Measurements from ENCODE around the gene LAMA2.

DNA sequence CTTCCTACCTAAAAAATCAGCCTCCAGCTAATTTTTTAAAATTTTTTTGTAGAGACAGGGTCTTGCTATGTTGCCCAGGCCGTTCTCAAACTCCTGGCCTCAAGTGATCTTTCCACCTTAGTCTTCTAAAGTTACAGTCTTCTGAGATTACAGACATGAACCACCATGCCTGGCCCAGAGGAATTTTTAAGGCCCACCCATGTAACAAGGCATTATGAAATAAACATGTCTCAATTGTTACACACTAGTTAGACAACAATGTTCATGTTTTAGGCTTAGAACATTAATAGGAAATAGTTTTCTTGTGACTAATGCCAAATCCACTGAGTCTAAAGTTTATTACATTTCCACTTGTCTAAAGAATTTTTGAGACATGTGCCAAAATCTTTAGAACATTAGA, 221.2 kb downstream of the LAMA2 start:
- TF ChIP-seq, protein P1, sequence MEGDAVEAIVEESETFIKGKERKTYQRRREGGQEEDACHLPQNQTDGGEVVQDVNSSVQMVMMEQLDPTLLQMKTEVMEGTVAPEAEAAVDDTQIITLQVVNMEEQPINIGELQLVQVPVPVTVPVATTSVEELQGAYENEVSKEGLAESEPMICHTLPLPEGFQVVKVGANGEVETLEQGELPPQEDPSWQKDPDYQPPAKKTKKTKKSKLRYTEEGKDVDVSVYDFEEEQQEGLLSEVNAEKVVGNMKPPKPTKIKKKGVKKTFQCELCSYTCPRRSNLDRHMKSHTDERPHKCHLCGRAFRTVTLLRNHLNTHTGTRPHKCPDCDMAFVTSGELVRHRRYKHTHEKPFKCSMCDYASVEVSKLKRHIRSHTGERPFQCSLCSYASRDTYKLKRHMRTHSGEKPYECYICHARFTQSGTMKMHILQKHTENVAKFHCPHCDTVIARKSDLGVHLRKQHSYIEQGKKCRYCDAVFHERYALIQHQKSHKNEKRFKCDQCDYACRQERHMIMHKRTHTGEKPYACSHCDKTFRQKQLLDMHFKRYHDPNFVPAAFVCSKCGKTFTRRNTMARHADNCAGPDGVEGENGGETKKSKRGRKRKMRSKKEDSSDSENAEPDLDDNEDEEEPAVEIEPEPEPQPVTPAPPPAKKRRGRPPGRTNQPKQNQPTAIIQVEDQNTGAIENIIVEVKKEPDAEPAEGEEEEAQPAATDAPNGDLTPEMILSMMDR (IDR thresholded peaks at IDR 0.05): no peak
- TF ChIP-seq, protein P2, sequence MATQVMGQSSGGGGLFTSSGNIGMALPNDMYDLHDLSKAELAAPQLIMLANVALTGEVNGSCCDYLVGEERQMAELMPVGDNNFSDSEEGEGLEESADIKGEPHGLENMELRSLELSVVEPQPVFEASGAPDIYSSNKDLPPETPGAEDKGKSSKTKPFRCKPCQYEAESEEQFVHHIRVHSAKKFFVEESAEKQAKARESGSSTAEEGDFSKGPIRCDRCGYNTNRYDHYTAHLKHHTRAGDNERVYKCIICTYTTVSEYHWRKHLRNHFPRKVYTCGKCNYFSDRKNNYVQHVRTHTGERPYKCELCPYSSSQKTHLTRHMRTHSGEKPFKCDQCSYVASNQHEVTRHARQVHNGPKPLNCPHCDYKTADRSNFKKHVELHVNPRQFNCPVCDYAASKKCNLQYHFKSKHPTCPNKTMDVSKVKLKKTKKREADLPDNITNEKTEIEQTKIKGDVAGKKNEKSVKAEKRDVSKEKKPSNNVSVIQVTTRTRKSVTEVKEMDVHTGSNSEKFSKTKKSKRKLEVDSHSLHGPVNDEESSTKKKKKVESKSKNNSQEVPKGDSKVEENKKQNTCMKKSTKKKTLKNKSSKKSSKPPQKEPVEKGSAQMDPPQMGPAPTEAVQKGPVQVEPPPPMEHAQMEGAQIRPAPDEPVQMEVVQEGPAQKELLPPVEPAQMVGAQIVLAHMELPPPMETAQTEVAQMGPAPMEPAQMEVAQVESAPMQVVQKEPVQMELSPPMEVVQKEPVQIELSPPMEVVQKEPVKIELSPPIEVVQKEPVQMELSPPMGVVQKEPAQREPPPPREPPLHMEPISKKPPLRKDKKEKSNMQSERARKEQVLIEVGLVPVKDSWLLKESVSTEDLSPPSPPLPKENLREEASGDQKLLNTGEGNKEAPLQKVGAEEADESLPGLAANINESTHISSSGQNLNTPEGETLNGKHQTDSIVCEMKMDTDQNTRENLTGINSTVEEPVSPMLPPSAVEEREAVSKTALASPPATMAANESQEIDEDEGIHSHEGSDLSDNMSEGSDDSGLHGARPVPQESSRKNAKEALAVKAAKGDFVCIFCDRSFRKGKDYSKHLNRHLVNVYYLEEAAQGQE (IDR thresholded peaks at IDR 0.05; ENCODE audit: insufficient read depth in 1 of 2, low read depth in 2 of 2, low read length in 1 of 2): no peak
- TF ChIP-seq SIN3A (IDR thresholded peaks at IDR 0.05; ENCODE audit: borderline replicate concordance, insufficient read depth, low read depth, low read length): no peak
